BE2C (cell line): ENCODE measurements around the gene EIF3K.

Source experiments
- DNase-seq: peaks from one replicate; pipeline ENCODE4 v3.0.0-alpha.2; 2020
- H3K27me3 ChIP-seq: fragments of 250-450 bp; sonication (Bioruptor Pico); 2 replicates; pipeline ENCODE4 v1.5.1; 2020; ENCODE audit warnings: mild to moderate bottlenecking
- H3K36me3 ChIP-seq: fragments of 250-450 bp; sonication (Bioruptor Pico); 2 replicates; pipeline ENCODE4 v1.5.1; 2020; ENCODE audit warnings: mild to moderate bottlenecking
- H3K4me1 ChIP-seq: fragments of 250-450 bp; sonication (Bioruptor Pico); 2 replicates; pipeline ENCODE4 v1.5.1; 2020
- H3K4me3 ChIP-seq: 2 replicates; pipeline ENCODE4 v1.5.1; 2011; ENCODE audit warnings: low read depth, low read length
- H3K9me3 ChIP-seq: fragments of 250-450 bp; sonication (Bioruptor Pico); 2 replicates; pipeline ENCODE4 v1.5.1; 2020
- CTCF ChIP-seq: IDR thresholded peaks from 2 replicates; pipeline ENCODE4 v1.5.1; 2012; ENCODE audit warnings: mild to moderate bottlenecking, low read depth, low read length

The EIF3K gene

GRCh38 chr19:38583219-38583984 lies 35.6 kb upstream of the EIF3K start:
- H3K27me3 ChIP-seq = no peaks in the 10 kb centered on the region
- no peaks in the 10 kb centered on the region for H3K4me1 ChIP-seq
- no peak for DNase-seq
- no peak overlapping the region for H3K4me3 ChIP-seq
- H3K9me3 ChIP-seq = no peaks in the 10 kb centered on the region
- TF ChIP-seq CTCF = no peak
- no peaks in the 10 kb centered on the region for H3K36me3 ChIP-seq

- H3K9me3 ChIP-seq = no peaks in the 10 kb centered on the region
- no peaks in the 10 kb centered on the region for H3K4me1 ChIP-seq
- H3K36me3 ChIP-seq = no peaks in the 10 kb centered on the region
- DNase-seq = no peak
- no peak for TF ChIP-seq CTCF
- H3K4me3 ChIP-seq = no peak overlapping the region
- no peaks in the 10 kb centered on the region for H3K27me3 ChIP-seq
Measured at GRCh38 chr19:38583985-38584305, 35.0 kb upstream of the EIF3K start.

GRCh38 chr19:38587562-38587961 lies 31.4 kb upstream of the EIF3K start:
- DNase-seq = no peak
- Histone ChIP-seq H3K4me1 (no peaks in the 10 kb centered on the region), H3K36me3 (no peaks in the 10 kb centered on the region), H3K4me3 (no peak overlapping the region), H3K27me3 (no peaks in the 10 kb centered on the region), H3K9me3 (no peaks in the 10 kb centered on the region)
- TF ChIP-seq CTCF = no peak

GRCh38 chr19:38588041-38588440 lies 30.9 kb upstream of the EIF3K start:
- Histone ChIP-seq H3K36me3 (no peaks in the 10 kb centered on the region), H3K9me3 (no peaks in the 10 kb centered on the region), H3K4me1 (no peaks in the 10 kb centered on the region), H3K4me3 (no peak overlapping the region), H3K27me3 (no peaks in the 10 kb centered on the region)
- no peak for TF ChIP-seq CTCF
- DNase-seq = no peak

GRCh38 chr19:38592940-38593339 lies 26.0 kb upstream of the EIF3K start:
- Histone ChIP-seq H3K4me1 (no peaks in the 10 kb centered on the region), H3K9me3 (no peaks in the 10 kb centered on the region), H3K27me3 (no peaks in the 10 kb centered on the region), H3K4me3 (no peak overlapping the region), H3K36me3 (no peaks in the 10 kb centered on the region)
- DNase-seq = no peak
- no peak for TF ChIP-seq CTCF

GRCh38 chr19:38596057-38596981 lies 22.7 kb upstream of the EIF3K start:
- Histone ChIP-seq H3K9me3 (no peaks in the 10 kb centered on the region), H3K4me1 (no peaks in the 10 kb centered on the region), H3K36me3 (no peaks in the 10 kb centered on the region), H3K27me3 (no peaks in the 10 kb centered on the region), H3K4me3 (peak overlapping the region; percentile 38)
- peak; percentile 90 for DNase-seq
- no peak for TF ChIP-seq CTCF
